ENCODE data around the gene N4BP2. TPM values are rescaled to one million over a fixed set of nuclear protein-coding genes. Genes with fewer than 3 reads are reported as not detected.
"Not testable (repeated sequence)": the region's sequence is repeated elsewhere in the genome, so short reads cannot be mapped to it uniquely, and the experiment has no call there.

N4BP2 gene
- polyA plus RNA-seq (2012; ENCODE audit: insufficient read depth, insufficient read length): 9.2 TPM

DNA sequence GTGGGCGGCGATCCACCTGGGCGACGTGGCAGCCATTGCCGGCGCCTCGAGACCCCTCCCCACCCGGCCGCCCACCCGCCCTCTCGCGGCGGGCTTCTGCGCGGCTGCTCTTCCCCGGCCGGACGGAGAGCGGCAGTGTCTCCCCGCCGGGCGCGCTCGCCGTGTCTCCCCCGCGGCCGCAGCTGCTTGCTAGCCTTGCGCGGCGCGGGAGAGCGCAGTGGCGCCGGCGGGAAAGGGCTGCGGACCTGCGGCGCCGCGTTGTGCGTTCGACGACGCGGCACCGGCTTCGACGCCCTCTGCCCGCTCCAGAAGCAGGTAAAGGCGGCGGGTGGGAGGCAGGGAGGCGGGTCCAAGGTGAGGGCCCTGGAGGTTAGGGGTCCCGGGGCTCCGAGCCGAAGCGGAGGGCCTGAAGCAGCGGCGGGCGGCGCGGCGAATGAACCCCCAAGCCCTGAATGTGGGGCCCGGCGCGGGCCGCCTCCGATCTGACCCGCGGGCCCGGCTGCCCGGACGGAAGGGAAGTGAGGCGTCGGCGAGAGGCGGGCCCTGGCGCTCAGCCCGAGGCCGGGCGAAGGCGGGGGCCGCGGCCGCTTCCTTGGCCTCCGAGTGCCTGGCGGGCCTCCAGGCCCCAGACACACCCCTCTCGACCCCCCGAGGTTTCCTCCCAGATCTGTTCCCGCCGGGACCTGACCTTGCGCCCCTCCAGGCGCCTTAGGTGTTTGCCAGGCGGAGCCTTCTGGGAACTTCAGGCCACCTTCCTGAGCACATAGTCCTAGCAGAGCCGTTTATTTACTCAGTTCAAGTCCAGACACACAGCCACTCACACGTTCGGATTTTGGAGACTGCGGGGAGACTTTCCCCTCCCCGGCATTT, at the start of gene N4BP2:
N4BP2 (plus strand) TSS at position 135 of the 870 bp plus-strand sequence. CDS start 40,491 bp downstream, outside the sequence.
- DNase-seq (ENCODE audit: low read depth, low spot score): peak; percentile 75
- peak within 1 kb of the TSS; percentile 87 for H3K4me3 ChIP-seq (ENCODE audit: low read length)

DNA sequence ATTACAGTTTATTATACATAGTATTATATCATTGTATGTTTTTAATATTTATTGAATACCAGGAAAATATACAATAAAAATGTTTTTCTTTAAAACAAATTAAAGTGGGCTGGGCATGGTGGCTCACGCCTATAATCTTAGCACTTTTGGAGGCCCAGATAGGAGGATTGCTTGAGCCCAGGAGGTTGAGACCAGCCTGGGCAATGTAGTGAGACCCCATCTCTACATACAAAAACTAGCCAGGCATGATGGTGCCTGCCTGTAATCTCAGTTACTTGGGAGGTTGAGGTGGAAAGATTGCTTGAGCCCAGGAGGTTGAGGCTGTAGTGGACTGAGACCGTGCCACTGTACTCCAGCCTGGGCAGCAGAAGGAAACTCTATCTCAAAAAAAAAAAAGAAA, 40.6 kb upstream of the N4BP2 start:
- DNase-seq (ENCODE audit: low read depth, low spot score): no peak
- no peak overlapping the region for H3K4me3 ChIP-seq (ENCODE audit: low read length)

DNA sequence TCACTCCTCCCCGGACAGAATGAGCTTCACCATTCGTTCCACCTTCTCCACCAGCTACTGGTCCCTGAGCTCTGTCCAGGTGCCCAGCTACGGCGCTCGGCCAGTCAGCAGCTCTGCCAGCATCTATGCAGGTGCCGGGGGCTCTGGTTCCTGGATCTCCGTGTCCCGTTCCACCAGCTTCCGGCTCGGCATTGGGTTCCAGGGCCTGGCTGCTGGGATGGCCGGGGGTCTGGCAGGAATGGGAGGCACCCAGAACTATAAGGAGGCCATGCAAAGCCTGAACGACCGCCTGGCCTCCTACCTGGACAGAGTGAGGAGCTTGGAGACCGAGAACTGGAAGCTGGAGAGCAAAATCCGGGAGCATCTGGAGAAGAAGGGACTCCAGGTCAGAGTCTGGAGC, 36.4 kb upstream of the N4BP2 start:
- no peak for DNase-seq (ENCODE audit: low read depth, low spot score)
- no peak overlapping the region for H3K4me3 ChIP-seq (ENCODE audit: low read length)

DNA sequence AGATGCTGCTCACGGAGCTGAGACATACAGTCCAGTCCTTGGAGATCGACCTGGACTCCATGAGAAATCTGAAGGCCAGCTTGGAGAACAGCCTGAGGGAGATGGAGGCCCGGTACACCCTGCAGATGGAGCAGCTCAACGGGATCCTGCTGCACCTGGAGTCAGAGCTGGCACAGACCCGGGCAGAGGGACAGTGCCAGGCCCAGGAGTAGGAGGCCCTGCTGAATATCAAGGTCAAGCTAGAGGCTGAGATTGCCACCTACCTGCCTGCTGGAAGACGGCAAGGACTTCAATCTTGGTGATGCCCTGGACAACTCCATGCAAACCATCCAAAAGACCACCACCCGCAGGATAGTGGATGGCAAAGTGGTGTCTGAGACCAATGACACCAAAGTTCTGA, 35.5 kb upstream of the N4BP2 start:
- H3K4me3 ChIP-seq (ENCODE audit: low read length); DNase-seq (ENCODE audit: low read depth, low spot score): not testable (repeated sequence)

DNA sequence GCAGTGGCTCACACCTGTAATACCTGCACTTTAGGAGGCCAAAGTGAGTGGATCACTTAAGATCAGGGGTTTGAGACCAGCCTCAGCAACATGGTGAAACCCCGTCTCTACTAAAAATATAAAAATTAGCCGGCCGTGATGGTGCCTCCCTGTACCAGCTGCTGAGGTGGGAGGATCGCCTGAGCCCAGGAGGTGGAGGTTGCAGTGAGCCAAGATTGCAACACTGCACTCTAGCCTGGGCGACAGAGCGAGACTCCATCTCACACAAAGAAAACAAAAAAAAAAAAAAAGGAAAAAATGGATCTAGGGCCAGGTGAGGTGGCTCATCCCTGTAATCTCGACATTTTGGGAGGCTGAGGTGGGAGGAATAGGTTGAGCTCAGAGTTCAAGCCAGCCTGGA, 32.6 kb upstream of the N4BP2 start:
- DNase-seq (ENCODE audit: low read depth, low spot score): not testable (repeated sequence)

DNA sequence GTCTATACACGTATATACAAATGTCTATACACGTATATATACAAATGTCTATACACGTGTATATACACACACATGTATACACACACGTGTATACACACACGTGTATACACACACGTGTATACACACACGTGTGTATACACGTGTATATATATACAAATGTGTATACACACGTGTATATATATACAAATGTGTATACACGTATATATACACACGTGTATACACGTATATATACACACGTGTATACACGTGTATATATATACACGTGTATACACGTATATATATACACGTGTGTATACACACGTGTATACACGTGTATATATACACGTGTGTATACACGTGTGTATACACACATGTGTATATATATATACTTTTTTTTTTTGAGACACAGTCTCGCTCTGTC, 23.9 kb upstream of the N4BP2 start:
- no peak for DNase-seq (ENCODE audit: low read depth, low spot score)
- H3K4me3 ChIP-seq (ENCODE audit: low read length): no peak overlapping the region

More for the DNA sequence above, 32.6 kb upstream of the N4BP2 start:
- not testable (repeated sequence) for H3K4me3 ChIP-seq (ENCODE audit: low read length)

DNA sequence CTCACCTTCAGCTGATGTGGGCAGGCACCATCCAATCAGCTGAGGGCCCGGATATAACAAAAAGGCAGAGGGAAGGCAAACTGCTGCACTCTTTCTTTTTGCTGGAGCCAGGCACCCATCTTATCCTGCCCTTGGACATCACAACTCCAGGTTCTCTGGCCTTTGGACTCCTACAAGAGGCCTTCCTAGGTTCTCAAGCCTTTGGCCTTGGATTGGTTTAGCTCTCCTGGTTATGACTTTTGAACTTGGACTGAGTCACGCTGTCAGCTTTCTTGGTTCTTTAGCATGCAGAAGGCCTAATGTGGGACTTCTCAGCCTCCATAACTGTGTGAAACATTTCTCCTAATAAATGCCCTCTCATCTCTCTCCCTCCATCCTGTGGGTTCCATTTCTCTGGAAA, 23.0 kb upstream of the N4BP2 start:
- no peak for DNase-seq (ENCODE audit: low read depth, low spot score)
- H3K4me3 ChIP-seq (ENCODE audit: low read length): no peak overlapping the region

DNA sequence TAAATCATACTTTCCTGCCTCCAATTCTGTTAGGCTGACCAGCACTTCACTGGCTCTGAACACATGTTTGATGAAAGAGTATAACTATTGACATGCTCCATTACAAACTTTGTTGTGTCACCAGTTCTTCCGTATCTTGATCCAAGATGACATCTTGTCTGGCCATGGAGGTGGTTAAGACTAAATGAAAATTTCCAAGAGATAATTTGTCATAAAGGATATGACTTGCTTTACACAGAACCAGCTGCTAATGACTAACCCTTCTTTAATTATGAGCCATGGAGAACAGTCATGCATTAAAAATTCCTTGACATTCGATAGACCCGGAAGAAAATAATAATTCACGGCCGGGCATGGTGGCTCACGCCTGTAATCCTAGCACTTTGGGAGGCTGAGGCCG, 17.7 kb upstream of the N4BP2 start:
- no peak for DNase-seq (ENCODE audit: low read depth, low spot score)
- no peak overlapping the region for H3K4me3 ChIP-seq (ENCODE audit: low read length)

DNA sequence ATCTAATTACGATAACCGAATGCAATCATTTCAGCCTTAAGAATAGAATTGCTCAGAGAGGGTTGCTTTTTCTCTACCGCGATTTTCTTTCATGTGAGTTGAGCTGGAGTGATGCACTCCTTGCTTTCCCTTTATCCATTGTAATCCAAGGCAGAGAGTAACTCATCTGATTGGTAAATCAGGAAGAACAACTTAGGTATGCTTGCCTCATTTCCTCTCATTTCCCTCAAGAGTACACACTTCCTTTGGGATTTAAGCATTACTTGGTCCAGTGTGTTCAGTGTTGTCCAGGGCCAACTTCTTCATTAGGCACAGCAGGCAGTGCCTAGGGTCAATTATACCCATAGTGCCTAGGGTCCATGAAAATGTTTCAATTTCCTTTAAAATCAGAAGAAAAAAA, 15.7 kb upstream of the N4BP2 start:
- no peak for DNase-seq (ENCODE audit: low read depth, low spot score)
- H3K4me3 ChIP-seq (ENCODE audit: low read length): no peak overlapping the region

DNA sequence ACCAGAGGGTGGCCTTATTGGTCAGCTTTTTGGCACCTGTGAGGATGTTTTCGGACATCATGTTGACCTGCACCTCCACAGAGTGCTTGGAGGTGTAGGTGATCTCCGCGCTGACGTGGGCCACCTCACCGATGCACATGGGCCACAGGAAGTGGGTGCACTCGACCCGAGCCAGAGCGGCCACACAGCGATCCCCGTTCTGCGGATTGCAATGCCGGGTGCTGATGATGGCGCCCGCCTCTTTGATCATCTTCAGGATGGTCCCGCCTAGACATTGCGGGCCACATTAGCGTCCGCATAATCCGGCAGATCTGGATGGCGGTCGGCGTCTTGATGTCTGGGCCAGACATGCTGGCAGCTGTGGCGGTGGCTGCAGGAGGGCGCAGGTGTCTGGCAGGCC, 12.9 kb upstream of the N4BP2 start:
- no peak overlapping the region for H3K4me3 ChIP-seq (ENCODE audit: low read length)
- no peak for DNase-seq (ENCODE audit: low read depth, low spot score)

DNA sequence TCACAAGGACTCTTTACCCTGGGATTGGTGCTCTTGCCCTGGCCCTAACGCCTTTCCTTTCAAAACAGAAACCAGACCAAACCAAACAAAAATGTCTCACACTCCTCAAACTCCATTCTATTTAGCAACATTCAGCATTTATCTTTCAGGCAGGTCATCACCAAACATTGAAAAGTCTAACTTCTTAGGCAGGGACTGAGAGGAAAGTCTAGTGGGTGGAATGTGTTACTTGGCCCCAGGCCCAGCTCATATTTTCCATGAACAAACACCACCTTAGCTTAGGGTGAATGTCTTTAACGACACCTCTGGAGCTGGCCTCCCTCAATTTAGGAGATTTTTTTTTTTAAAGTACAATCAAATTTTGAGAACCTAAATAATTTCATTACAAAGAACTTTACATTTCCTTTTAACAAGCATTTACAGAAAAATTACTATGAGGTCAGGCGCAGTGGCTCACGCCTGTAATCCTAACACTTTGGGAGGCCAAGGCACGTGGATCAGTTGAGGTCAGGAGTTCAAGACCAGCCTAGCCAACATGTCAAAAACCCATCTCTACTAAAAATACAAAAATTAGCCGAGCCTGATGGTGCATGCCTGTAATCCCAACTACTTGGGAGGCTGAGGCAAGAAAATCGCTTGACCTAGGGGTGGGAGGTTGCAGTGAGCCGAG, 10.2 kb upstream of the N4BP2 start:
- DNase-seq (ENCODE audit: low read depth, low spot score): no peak
- no peak overlapping the region for H3K4me3 ChIP-seq (ENCODE audit: low read length)

DNA sequence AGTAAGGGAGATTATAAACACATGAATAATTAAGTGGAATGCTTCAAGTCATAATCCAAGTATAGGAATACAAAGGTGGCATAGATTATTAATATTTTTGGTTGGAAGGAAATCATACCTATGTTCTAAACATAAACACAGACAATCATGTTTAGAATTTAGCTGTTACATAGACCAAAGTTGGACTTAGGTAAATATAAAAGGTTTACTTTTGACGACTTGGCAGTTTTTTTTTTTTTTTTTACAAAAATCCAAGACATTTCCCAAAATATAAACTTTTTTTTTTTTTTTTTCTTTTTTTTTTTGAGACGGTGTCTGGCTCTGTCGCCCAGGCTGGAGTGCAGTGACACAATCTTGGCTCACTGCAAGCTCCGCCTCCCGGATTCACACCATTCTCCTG, 3.5 kb upstream of the N4BP2 start:
- no peak overlapping the region for H3K4me3 ChIP-seq (ENCODE audit: low read length)

DNA sequence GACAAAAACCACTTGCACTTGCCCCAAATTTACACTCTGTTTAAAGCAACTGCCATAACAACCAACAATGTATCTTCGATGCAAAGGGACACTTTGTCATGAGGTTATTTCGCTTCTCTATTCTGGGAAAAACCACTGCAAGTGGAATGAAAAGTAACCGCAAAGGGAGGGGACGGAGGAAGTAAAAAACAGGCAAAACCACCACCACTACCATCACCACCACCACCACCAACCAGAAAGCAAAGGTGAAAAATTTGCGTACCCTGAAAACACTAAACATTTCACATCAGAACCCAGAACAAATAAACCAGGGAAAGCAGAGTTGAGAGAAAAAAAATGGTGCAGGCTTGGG, 1.2 kb upstream of the N4BP2 start:
- peak overlapping the region; percentile 87 for H3K4me3 ChIP-seq (ENCODE audit: low read length)
- DNase-seq (ENCODE audit: low read depth, low spot score): peak; percentile 54

More for the DNA sequence above, 3.5 kb upstream of the N4BP2 start:
- no peak for DNase-seq (ENCODE audit: low read depth, low spot score)

DNA sequence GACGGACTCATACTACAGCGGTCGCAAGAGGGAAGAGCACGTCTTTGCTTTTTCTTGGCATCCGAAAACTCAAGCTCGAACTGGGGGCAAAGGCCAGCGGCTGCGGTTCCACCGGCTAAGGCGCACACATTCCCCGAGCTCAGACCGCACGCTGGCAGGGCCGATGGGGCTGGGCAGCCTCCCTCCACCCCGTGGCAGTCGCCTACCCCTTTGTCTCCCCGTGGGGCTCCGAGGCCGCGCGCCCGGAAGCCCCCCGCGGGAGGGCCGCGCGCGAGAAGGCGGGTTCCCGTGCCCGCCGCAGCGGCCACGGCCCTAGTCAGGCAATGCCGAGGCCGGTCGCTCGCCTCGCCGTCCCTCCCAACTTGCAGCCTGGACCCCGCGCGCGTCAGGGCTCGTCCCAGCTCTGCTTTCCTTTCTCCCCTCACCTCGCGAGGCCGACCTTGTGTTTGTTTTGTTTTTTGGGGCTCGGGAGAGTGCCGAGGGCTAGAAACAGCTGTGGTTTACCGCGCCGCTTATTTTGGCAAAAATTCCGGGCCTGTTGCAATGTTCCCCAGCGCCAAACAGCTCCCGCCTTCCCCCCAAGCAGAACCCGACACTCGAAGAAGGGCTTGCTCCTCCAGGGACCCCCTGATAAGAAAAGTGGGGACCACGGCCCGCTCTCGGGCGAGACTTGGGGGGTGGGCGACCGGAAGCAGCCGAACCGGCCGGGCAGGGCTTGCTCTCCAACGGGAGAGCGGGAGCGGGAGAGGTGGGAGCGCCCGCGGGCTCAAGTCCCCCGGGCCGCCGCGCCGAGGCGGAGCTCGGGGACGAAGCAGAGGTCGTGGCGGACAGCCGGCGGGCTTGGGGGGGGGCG, 561 bp upstream of the N4BP2 start:
- peak overlapping the region; percentile 87 for H3K4me3 ChIP-seq (ENCODE audit: low read length)
- DNase-seq (ENCODE audit: low read depth, low spot score): peak; percentile 50

DNA sequence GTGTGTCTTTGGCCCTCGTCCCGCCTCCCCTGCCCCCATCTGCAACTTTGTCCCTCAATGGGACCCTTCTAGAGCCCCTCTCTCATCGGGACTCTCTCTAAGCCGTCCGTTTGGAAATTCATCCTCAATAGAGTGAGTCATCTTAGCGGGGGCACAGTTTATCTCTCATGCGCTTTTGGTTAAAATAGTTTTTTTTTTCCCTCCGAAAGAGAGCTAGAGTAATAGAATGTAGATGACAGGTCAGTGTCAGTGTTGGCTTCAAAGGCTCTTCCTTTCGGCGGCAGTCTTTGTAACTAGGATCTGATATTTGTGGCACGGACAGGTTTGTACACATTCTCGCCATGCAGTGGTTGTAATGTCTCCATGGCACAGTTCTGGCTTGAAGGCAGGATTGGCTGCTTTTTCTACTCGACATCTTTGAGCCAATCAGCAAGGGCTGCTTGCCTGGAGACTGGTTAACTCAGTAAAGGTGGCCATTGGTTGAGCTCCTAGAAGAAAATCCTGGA, 989 bp downstream of the N4BP2 start:
- DNase-seq (ENCODE audit: low read depth, low spot score): peak; percentile 95
- H3K4me3 ChIP-seq (ENCODE audit: low read length): peak overlapping the region; percentile 87

DNA sequence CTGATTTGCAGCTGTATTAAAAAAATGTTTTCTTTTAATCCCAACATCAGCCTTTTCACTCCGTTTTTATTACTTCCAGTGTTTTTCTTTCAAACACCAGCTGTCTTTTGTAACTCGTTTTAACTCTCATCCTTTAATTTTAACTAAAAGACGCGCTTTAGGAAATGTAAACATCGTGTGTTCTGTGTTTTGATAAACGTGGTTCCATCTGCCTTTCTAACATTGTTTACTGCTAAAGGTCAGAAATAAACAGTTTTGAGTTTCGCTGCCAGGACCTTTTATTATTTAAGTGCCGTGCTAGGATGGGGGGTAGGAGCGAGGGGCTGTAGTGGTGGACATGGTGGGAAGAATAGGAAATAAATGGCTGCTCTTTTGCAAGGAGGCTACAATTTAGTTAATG, 1.5 kb downstream of the N4BP2 start:
- peak overlapping the region; percentile 87 for H3K4me3 ChIP-seq (ENCODE audit: low read length)
- DNase-seq (ENCODE audit: low read depth, low spot score): no peak

DNA sequence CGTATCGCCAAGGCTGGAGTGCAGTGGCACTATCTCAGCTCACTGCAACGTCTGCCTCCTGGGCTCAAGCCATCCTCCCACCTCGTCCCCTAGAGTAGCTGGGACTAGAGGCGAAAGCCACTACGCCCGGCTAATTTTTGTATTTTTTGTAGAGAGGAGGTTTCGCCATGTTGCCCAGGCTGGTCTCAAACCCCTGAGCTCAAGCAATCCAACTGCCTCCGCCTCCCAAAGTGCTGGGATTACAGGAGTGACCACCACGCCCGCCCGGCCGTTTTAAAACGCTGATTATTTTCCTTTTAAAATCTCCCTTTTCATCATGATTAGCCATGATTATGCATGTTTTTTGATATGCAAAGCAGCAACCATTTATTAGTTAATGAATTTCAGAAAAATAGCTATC, 2.2 kb downstream of the N4BP2 start:
- H3K4me3 ChIP-seq (ENCODE audit: low read length): no peak overlapping the region
- no peak for DNase-seq (ENCODE audit: low read depth, low spot score)

DNA sequence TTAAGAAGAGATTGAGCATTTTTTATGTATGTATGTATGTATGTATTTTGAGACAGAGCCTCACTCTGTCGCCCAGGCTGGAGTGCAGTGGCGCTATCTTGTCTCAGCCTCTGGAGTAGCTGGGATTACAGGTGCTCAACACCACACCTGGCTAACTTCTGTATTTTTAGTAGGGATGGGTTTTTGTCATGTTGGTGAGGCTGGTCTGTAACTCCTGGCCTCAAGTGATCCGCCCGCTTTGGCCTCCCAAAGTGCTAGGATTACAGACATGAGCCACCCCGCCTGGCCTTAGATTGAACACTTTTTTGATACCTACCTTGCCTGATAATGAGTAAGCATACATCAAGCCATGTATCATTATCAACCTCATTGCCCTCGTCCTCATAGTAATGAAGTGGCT, 2.7 kb downstream of the N4BP2 start:
- H3K4me3 ChIP-seq (ENCODE audit: low read length): no peak overlapping the region

DNA sequence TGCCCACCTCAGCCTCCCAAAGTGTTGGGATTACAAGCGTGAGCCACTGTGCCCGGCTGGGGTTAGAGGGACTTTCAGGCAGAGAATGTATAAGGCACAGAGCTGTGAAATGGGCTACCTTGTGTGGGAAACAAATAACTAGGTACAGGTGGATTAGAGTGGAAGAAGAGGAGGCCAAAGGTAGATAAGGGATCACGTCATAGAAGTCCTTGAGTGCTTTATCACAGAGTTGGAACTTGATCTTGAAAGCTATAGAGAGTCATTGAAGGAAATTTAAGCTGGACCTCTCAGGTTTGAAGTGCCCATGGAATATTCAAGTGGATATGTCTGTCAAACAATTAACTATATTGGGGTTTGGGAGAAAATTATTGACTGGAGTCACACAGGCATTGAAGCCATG, 8.4 kb downstream of the N4BP2 start:
- no peak overlapping the region for H3K4me3 ChIP-seq (ENCODE audit: low read length)
- DNase-seq (ENCODE audit: low read depth, low spot score): no peak

More for the DNA sequence above, 2.7 kb downstream of the N4BP2 start:
- DNase-seq (ENCODE audit: low read depth, low spot score): no peak

Measured in Jurkat, Clone E6-1 (cell line).